Erythroblast (primary cell): ENCODE results near the gene B3GALT4.

Source experiments
- DNase-seq, 2 experiments: peaks; one replicate each; lab custom pipeline; 2025; lab: John Stamatoyannopoulos, UW
- GATA1 ChIP-seq: IDR thresholded peaks from 2 replicates; pipeline ENCODE4 v1.6.1; 2011; ENCODE audit warnings: low read depth, mild to moderate bottlenecking, control low read depth, low read length, moderate library complexity
- POLR2A ChIP-seq: IDR thresholded peaks from 2 replicates; pipeline ENCODE4 v1.6.1; 2011; ENCODE audit warnings: mild to moderate bottlenecking, low read length

The B3GALT4 gene, protein sequence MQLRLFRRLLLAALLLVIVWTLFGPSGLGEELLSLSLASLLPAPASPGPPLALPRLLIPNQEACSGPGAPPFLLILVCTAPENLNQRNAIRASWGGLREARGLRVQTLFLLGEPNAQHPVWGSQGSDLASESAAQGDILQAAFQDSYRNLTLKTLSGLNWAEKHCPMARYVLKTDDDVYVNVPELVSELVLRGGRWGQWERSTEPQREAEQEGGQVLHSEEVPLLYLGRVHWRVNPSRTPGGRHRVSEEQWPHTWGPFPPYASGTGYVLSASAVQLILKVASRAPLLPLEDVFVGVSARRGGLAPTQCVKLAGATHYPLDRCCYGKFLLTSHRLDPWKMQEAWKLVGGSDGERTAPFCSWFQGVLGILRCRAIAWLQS

DNA sequence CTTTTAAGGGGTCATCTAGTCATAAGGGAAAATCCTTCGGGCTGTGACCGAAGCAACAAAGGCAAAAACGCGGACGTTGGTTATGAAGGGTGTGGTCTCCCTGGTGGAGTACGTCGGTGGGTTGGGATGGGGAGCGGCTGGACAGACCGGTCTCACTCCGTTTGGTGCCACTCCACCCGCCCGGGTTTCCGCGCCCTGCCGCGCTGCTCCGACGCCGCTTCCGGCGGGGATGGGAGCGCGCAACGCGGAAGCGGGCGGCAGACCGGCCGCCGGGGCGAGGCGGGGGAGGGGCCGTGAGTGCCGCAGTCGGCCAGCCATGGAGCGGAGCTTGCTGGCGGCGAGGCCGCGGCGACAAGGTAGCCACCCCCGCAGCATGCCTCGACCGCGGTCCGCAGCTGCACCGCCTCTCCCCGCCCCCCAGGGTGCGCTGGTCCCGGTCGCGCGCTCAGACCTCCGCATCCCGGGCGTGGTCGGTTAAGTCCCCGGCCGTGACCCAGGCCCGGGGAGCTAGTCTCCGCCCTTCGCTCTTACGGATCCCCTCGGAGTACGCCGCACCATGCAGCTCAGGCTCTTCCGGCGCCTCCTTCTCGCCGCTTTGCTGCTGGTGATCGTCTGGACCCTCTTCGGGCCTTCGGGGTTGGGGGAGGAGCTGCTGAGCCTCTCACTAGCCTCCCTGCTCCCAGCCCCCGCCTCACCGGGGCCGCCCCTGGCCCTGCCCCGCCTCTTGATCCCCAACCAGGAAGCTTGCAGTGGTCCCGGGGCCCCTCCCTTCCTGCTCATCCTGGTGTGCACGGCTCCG, at the start of gene B3GALT4:
TSS of gene B3GALT4 (plus strand) at position 260 of the 799 bp plus-strand sequence. CDS start at position 557, 297 bp downstream.
- TF ChIP-seq POLR2A (peak; percentile 69), GATA1 (no peak)

DNA sequence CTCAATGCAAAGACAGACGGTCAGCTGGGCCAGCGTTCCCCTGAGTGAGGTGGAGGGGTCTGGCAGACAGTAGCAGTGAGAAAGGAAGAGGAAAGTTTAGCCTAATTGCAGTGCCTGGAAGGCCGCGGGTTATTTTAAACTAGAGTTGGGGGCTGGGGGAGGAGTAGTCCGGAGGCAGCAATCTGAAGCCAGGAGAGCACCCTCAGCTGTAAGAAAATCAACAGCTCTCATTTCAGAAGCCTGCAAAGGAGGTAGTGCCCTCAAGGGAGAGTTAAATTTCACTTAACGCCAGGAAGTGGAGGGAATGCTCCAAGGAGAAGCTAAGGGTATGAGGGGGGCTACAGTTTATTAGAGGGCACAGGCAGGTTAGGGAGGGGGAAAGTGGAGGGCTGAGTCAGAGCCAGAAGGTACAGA, 41.7 kb upstream of the B3GALT4 start:
- no peak for TF ChIP-seq POLR2A
- no peak for DNase-seq

More for the DNA sequence above, at the start of gene B3GALT4:
- DNase-seq: peak; percentile 89 to 92

DNA sequence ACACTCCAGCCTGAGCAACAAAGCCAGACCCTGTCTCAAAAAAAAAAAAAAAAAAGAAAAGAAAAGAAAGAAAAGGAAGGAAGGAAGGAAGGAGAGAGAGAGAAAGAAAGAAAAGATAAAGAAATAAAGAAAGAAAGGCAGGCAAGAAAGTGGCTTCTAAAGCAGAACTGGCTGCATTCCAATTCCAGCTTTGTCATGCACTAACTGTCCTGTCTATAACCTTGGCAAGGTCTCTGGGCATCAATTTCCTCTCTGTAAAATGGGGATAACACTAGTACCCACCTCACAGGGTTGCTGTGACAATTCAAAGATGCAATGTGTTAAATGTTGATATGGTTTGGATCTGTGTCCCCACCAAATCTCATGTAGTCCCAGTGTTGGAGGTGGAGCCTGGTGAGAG, 40.6 kb upstream of the B3GALT4 start:
- no peak for TF ChIP-seq GATA1
- no peak for TF ChIP-seq POLR2A
- no peak for DNase-seq

DNA sequence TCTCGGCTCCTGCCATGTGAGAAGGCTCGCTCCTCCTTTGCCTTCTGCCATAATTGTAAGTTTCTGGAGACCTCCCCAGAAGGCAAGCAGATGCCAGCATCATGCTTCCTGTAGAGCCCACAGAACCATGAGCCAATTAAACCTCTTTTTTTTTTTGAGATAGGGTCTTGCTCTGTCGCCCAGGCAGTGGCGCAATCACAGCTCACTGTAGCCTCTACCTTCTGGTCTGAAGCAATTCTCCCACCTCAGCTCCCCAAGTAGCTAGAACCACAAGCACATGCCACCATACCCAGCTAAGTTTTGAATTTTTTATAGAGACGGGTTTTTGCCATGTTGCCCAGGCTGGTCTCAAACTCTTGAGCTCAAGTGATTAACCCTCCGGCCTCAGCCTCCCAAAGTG, 40.1 kb upstream of the B3GALT4 start:
- no peak for DNase-seq
- TF ChIP-seq POLR2A: no peak
- TF ChIP-seq GATA1: no peak

DNA sequence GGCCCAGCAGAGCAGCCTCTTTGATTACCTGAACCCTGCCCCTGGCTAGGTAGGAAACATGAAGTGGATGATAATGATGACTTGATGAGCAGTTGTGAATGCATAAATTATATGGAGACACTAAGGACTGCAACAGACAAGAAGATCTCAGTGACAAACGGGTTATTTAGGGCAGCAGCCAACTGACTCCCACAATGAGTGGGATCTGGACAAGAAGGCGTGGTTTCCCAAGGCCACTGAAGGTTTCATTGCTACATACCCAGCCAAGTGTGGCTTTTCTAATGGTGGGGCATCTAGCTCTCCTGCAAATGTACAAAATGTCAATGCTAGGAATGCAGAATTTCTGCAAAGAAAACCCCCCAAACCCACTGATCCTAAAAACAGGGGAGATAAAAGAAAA, 39.2 kb upstream of the B3GALT4 start:
- TF ChIP-seq POLR2A: no peak
- TF ChIP-seq GATA1: no peak
- DNase-seq: no peak

DNA sequence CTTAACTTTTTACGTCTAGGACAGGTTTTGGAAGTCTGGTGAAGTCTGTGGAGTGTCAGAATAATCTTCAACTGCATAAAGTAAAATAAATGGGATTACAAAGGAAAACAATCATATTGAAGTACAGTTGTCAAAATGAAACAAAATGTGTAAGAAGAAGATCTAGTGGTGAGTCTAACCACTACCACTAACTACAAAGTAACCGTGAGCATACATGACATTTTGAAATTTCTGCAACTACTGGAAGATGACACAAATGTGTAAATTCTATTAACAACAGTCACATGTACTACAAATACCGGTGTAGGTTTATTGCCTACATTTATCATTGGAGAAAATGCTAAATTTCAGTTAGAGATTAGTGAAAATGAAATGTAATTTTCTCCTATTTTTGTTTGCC, 35.0 kb upstream of the B3GALT4 start:
- no peak for DNase-seq
- TF ChIP-seq POLR2A (no peak), GATA1 (no peak)

DNA sequence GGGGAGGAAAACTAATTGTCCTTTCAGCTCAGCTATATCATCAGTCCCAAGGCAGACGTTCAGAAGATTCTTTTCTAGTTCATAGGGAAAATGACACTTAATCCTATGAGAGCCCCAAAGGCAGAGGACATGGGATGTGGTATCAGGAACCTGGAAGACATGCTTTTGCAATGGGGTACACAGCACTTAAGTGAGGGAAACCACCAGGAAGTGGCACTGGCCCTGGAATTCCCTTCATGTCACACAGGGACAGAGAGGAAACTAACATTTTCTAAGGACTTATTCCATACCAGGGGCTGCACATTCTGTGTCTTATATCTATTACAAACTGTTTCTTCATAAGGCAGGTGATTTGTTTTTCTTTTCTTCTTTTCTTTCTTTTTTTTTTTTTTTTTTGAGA, 33.4 kb upstream of the B3GALT4 start:
- no peak for DNase-seq

DNA sequence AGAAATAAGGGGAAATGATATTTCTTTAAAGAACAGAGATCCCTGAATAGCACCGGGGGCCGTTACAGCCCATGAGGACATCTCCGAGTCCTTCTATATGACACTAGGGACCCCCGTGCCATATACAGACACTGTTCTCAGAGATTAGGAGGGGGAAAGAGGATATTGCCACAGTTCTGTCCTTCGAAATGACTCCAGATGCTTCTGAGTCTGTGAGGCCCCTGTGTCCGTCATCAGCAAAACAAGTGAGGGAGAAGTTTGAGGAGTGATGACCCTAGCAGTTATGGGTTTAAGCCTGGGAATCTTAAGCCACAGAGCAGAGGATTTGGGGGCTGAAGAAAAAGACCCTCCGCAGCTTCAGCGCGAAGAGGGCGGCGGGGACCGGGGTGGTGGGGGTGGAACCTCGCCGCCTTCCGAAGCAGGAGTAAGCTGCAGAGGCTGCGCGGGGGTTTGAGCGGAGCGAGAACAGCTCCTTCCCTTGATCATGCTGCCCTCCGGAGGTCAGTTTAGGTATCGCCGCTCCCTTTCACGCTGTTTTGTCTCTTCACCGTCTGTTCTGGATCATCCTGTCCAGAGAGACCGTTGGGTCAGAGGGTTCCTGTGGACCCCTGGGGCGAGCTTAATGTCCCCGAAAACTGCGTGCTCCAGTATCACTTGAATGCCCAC, 28.8 kb upstream of the B3GALT4 start:
- peak; percentile 86 to 93 for DNase-seq
- TF ChIP-seq POLR2A (no peak), GATA1 (no peak)

More for the DNA sequence above, 33.4 kb upstream of the B3GALT4 start:
- TF ChIP-seq POLR2A (no peak), GATA1 (no peak)

DNA sequence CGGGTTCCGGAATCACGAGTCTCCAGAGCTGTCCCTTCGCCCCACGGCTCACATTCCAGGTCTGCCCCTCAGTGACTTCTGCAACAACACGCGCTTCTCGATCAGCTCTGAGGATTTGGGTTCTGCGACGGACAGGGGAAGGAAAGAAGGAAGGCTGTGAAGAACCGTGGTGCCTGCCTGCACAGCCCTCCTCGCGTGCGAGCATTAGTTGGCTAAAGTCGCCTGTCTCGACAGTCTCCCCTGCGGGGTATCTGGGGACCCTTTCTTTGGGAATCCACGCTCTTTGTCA, 28.3 kb upstream of the B3GALT4 start:
- TF ChIP-seq GATA1 (no peak), POLR2A (no peak)
- no peak for DNase-seq

DNA sequence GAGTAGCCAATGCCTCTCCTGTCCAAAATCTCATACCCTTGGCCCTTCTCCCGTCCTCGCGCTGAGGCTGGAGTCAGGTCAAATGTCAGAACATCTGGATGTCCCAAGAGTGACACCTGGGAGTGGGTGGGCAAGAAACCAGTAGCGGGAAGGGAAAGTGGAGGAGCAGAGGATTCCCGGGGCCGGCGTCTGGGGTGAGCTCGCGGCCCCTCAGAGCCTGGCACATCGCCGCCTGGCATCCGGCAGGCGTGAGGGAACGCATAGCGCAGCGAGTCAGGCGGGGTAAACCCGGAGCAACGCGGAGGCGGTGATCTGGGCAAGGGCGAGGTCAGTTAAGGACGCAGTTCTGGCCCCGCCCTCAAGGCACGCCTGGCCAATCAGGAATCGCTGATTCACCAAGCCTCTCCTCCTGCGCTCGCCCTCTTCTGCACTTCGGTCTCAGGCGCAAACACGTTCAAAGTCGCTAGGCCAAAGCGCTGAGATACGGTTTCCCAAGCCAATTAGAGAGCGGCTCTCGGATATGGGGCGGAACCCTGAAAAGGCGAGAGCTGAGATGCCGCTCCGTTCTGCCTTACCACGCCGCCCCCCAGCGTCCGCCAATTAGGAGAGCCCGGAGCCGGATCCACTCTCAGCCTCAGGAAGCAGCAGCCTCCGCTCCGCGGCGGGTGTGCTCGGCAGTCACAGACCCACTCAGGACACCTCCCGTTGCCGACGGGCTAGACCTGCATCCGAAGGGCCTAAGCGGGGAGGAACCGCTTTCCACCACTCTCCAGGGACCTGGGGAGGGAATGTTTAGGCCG, 27.8 kb upstream of the B3GALT4 start:
- TF ChIP-seq GATA1 (no peak), POLR2A (peak; percentile 86)
- DNase-seq: peak; percentile 99

DNA sequence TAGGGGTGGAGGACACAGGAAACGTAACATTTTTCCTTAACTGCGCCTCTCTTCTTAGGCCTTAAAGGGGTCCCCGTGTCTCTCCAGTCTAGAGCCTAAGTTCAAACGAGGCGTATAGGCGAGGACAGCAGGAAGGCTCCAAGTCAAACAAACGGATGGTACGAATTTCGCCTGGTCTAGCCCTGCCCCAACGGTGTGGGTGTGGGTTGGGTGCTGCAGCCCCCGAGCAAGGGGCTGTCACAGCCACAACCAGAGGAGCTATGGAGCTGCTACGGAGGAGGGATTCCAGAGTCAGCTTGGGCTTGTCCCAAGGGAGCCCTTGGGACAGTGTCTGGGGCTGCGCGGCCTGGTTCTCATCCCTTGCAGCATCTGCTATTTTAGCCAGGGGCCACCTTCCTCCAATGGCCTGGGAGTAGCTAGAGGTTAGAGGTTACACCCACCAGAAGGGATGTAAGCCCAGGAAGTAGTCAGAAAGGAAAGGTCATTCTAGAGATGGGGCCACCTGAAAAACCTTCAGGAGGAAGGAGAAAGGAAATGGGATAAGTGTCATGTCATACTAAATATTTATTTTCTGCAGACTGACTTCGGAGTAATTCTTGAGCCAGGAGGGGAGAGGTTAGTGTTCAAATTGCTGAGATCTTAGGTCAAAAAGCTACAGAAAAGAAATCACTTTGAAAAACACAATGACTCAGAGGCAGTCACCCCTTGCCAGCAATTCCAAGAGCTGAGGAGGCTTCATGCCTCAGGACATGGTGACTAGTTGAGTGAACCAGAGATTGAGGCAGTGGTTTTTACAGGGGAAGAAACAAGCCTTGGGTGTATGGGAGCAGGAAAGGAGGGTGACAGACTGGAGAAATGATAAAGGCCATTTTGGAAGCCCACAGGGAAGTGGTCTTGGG, 26.9 kb upstream of the B3GALT4 start:
- DNase-seq: peak in 1 of 2 experiments; percentile 47
- TF ChIP-seq GATA1 (no peak), POLR2A (no peak)

DNA sequence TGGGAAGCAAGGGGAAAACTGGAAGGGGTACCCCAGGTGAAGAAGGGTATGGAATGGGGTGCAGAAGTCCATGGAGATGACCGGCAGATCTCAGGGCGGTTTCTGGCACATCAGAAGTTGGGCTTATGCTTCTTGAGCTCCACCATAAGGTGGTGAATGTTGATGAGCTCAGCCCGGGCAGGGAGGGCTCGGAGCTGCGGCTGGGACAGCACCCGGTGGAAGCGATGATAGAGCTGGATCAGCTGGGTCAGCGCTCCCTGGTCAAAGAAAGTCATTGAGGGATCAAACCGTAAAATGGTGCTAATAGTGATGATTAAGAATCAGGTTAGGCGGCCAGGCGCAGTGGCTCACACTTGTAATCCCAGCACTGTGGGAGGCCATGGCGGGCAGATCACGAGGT, 26.2 kb upstream of the B3GALT4 start:
- DNase-seq: no peak
- no peak for TF ChIP-seq GATA1
- no peak for TF ChIP-seq POLR2A
